Fibroblast of villous mesenchyme (primary cell): Measurements from ENCODE around the gene SH3TC1. TPM values are rescaled to one million over a fixed set of nuclear protein-coding genes. Genes with fewer than 3 reads are reported as not detected.

Source experiments
- DNase-seq: peaks from one replicate; pipeline ENCODE4 v3.0.0-alpha.2; 2010; ENCODE audit warnings: low read depth
- H3K4me3 ChIP-seq: 2 replicates; pipeline ENCODE4 v1.5.1; 2011; ENCODE audit warnings: low read depth, mild to moderate bottlenecking, low read length
- total RNA-seq: library from RNA; depleted of rRNA; stranded (reverse); fragments of >200 nt; gene quantifications from 2 replicates; pipeline ENCODE4 v1.2.3, GENCODE V29; 2012
- TF ChIP-seq, protein P1 (sequence below): IDR thresholded peaks from 2 replicates; pipeline ENCODE4 v1.5.1; 2012; ENCODE audit warnings: low read depth, mild to moderate bottlenecking, low read length; ENCODE audit not compliant: insufficient read depth

SH3TC1 gene
- total RNA-seq, 1 donor = 3.9 TPM

DNA sequence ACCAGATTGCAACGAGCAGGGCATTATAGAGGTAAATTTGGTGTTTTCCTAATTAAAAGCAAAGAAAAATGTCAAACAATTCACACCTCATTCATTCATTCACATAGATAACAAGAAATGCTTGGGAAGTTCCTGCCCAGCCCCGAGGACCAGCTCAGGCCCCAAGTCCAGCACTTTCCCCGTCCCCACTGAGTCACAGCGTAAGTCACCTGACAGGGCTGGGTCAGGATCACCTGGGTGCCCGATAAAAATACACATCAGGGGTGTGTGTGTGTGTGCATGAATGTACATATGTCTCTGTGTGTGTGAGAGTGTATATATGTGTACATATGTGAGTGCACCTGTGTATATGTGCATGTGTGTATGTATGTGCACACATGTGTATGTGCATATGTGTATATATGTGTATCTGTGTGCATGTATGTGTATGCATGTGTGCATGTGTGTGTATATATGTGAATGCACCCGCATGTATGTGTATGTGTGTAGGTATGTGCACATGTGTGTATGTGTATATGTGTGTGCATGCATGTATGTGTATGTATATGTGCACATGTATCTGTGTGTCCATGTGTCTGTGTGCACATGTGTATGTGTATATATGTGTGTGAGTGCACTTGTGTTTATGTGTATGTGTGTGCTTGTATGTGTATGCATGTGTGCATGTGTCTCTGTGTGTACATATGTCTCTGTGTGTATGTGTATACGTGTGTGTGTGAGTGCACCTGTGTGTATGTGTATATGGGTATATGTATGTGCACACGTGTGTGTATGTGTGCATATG, 18.6 kb upstream of the SH3TC1 start:
- DNase-seq = no peak
- TF ChIP-seq, protein P1, sequence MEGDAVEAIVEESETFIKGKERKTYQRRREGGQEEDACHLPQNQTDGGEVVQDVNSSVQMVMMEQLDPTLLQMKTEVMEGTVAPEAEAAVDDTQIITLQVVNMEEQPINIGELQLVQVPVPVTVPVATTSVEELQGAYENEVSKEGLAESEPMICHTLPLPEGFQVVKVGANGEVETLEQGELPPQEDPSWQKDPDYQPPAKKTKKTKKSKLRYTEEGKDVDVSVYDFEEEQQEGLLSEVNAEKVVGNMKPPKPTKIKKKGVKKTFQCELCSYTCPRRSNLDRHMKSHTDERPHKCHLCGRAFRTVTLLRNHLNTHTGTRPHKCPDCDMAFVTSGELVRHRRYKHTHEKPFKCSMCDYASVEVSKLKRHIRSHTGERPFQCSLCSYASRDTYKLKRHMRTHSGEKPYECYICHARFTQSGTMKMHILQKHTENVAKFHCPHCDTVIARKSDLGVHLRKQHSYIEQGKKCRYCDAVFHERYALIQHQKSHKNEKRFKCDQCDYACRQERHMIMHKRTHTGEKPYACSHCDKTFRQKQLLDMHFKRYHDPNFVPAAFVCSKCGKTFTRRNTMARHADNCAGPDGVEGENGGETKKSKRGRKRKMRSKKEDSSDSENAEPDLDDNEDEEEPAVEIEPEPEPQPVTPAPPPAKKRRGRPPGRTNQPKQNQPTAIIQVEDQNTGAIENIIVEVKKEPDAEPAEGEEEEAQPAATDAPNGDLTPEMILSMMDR = no peak
- no peak overlapping the region for H3K4me3 ChIP-seq

DNA sequence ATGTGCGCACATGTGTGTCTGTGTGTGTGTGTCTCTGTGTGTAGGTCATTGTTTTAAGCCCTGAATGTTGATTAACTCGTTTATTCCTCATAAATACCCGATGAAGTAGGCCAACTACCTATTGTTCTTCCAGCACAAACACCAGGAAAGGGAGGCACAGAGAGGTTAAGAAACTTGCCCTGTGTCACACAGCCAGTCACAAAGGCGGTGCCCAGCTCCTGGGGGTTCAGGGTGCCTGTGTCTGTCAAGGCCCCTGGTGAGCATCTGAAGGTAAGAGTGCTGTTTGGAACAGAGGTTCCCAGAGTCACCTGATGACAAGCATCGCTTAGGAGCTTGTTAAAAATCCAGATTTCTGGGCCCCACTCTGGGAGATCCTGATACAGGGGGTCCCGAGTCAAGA, 18.0 kb upstream of the SH3TC1 start:
- no peak overlapping the region for H3K4me3 ChIP-seq
- DNase-seq = no peak
- TF ChIP-seq, protein P1 = no peak

DNA sequence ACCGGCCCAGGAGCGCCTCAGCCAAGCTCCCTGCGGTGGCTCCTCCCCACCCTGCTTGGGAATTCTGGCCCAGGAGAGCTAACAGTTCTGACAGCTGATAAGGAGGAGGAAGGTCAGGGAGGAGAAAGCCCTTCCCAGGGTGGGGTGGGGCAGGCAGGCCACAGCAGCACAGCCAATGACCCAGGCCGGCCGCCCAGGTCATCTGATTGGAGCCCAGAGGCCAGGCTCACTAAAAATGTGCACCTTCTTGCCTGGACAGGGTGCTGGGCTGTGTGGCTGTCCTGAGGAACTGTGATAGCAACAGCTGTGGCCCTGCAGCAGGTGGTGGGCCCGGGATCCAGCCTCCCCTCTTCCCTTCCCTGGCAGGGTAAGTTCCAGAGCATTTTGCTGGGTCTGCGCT, 17.2 kb upstream of the SH3TC1 start:
- peak; percentile 47 for DNase-seq
- H3K4me3 ChIP-seq = no peak overlapping the region
- TF ChIP-seq, protein P1 = no peak

DNA sequence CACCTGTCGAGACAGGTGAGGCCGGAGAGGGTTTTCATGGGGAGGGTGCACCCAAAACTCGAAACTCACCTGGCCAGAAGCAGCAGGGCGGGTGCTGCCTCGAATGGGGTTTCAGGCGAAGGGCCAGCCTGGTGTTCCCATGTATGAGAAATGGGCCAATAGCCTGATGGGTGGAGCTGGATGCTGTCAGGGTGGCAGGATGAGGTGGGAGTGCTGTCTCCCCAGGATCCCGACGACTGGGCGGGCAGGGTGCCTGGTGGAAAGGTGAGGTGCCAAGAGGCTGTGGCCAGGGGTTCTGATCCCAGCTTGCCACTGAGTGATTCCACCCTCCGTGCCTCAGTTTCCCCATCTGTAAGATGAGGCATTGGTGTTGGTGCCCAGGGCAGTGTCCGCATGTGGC, 16.8 kb upstream of the SH3TC1 start:
- DNase-seq = no peak
- no peak overlapping the region for H3K4me3 ChIP-seq
- TF ChIP-seq, protein P1 = no peak

DNA sequence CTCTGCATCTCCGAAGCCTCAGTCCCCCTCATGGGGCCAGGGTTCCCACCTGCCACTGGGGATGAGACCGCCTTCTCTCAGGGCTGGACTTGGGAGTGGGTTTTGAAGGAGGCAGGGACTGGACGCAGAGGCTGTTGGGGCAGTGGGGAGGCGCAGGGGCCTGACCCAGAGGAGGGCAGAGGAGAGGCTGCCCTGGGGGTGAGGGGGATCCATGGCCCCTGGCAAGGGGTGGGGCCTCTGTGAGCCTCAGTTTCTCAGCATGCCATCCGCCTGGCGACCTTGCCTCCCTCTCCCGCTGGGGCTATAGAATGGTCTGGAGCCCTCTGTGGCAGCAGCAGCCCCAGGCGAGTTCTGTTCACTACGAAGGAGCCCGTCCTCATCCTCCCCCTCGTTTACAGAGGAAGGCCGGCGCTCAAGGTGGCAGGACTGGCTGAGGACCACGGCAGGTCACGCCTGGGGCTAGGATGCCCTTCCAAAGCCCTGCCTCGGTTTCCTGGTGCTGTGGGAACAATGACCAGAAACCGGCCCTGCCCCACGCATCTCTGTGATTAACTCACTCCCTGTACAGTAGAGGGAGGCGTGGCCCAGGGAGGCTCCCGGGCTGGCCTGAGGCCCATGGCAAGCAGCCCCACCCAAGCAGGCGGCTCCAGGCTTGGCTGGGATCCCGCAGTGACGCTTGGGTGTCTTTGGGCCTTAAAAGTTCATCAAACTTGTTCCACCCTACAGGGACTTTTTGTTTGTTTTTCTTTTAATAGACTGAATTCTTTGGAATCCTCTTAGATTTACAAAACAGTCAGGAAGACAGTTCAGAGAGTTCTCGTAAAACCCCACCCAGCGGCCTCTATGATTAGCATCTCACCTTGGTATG, 16.0 kb upstream of the SH3TC1 start:
- TF ChIP-seq, protein P1 = no peak
- DNase-seq = peak; percentile 96
- no peak overlapping the region for H3K4me3 ChIP-seq

DNA sequence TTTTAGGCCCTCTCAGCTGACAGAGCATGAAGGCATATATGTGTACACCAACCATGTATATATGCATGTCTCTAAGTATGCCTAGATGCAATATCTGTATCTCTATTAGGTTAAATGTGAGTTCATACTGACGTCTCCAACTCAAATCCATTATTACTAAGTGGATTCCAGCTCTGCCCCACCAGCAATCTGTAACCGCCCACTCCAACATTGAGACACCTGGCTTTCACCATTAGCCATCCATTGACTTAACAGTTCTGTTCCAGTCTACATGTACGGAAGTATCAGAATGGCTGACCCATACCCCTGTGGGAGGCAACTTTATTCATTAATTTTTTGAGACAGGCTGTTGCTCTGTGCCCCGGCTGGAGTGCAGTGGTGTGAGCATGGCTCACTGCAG, 15.0 kb upstream of the SH3TC1 start:
- DNase-seq = no peak
- TF ChIP-seq, protein P1 = no peak
- H3K4me3 ChIP-seq = no peak overlapping the region
